Mucosa of stomach (tissue), 1 donor: ENCODE results near the gene IKZF3.

Experiments
- H3K27me3 ChIP-seq: one replicate; pipeline ENCODE4 v1.7.0; 2013; ENCODE audit warnings: mild to moderate bottlenecking, low read length; ENCODE audit not compliant: control insufficient read depth, insufficient read depth
- H3K36me3 ChIP-seq: one replicate; pipeline ENCODE4 v1.7.0; 2013; ENCODE audit warnings: low read length; ENCODE audit not compliant: control insufficient read depth, insufficient read depth
- H3K4me1 ChIP-seq: one replicate; pipeline ENCODE4 v1.7.0; 2013; ENCODE audit warnings: mild to moderate bottlenecking, low read length; ENCODE audit not compliant: control insufficient read depth, insufficient read depth
- H3K4me3 ChIP-seq: one replicate; pipeline ENCODE4 v1.7.0; 2013; ENCODE audit warnings: low read length
- H3K9ac ChIP-seq: one replicate; pipeline ENCODE4 v1.7.0; 2013; ENCODE audit warnings: mild to moderate bottlenecking, low read length, moderate library complexity
- H3K9me3 ChIP-seq: one replicate; pipeline ENCODE4 v1.7.0; 2013; ENCODE audit warnings: mild to moderate bottlenecking, low read length, moderate library complexity; ENCODE audit not compliant: control insufficient read depth
- donor health status: Pancreatic carcinoma.

The IKZF3 gene

GRCh38 chr17:39782980-39783379 is 81.1 kb downstream of the IKZF3 start:
- H3K9me3 ChIP-seq, result no peaks in the 10 kb centered on the region
- peaks cover 8% of the 10 kb centered on the region for H3K4me1 ChIP-seq
- no peak overlapping the region for H3K9ac ChIP-seq
- no peak overlapping the region for H3K4me3 ChIP-seq
- no peaks in the 10 kb centered on the region for H3K36me3 ChIP-seq
- no peaks in the 10 kb centered on the region for H3K27me3 ChIP-seq

DNA sequence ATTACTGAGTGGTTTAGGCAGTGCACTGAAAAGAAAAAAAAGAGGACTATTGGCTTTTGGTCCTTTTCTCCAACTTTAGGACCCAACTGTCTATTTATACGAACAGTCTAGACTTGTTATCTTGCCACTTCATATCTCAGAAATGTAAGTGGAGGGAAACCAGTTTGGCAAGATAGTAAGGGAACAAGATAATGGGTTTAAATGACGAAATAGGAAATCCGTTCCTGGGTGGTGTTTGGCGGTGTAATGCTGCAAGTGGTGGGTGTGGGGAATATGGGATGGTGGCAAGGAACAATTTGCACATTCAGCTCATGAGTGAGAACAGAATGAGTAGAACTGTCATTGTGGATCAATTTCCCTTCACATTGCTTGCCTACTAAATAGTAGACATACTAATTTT is 81.6 kb downstream of the IKZF3 start:
- H3K9ac ChIP-seq, result no peak overlapping the region
- H3K36me3 ChIP-seq, result no peaks in the 10 kb centered on the region

GRCh38 chr17:39781861-39782213 is 82.3 kb downstream of the IKZF3 start:
- peaks cover 8% of the 10 kb centered on the region for H3K4me1 ChIP-seq
- H3K4me3 ChIP-seq, result no peak overlapping the region
- H3K9ac ChIP-seq, result no peak overlapping the region
- no peaks in the 10 kb centered on the region for H3K27me3 ChIP-seq
- no peaks in the 10 kb centered on the region for H3K36me3 ChIP-seq
- H3K9me3 ChIP-seq, result no peaks in the 10 kb centered on the region

More for the DNA sequence above, 81.6 kb downstream of the IKZF3 start:
- Histone ChIP-seq H3K4me1 (peaks cover 8% of the 10 kb centered on the region), H3K9me3 (no peaks in the 10 kb centered on the region), H3K4me3 (no peak overlapping the region), H3K27me3 (no peaks in the 10 kb centered on the region)

DNA sequence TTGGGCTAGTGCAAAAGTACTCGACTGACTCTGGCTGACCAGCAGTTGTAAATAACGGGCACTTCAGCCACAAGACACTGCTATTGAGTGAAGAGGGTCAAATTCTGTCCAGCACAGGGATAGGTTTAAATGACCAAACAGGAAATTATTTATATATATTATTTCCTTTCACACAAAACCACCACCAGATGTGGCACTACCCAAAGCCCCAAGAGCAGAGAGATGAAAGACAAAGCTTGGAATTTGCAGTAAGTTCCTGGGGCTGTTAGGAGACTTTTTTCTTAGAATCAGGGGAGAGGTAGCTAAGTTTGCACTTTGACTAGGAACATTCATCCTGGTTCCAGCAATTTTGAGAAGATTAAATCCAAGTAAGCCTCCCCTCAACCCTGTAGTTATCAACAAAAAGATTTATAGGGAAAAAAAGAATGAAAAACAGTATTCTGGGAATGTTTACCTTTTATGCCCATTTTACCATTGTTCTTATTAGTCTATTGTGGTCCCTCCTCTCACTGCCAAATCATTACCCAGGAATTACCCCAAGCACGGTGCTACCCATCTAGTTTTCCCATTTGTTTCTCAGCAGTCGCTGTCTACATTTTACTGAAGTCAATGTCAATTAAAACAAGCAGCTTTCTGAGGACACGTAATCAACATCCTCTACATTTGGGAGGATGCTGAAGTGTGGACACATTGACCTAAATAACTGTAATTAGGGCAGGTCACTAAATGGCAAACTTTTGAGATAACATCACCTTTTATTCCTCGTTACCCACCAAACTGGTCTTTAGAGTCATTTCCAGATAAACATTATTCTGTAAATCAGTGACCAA is 82.9 kb downstream of the IKZF3 start:
- Histone ChIP-seq H3K9ac (no peak overlapping the region), H3K9me3 (no peaks in the 10 kb centered on the region), H3K27me3 (no peaks in the 10 kb centered on the region)

DNA sequence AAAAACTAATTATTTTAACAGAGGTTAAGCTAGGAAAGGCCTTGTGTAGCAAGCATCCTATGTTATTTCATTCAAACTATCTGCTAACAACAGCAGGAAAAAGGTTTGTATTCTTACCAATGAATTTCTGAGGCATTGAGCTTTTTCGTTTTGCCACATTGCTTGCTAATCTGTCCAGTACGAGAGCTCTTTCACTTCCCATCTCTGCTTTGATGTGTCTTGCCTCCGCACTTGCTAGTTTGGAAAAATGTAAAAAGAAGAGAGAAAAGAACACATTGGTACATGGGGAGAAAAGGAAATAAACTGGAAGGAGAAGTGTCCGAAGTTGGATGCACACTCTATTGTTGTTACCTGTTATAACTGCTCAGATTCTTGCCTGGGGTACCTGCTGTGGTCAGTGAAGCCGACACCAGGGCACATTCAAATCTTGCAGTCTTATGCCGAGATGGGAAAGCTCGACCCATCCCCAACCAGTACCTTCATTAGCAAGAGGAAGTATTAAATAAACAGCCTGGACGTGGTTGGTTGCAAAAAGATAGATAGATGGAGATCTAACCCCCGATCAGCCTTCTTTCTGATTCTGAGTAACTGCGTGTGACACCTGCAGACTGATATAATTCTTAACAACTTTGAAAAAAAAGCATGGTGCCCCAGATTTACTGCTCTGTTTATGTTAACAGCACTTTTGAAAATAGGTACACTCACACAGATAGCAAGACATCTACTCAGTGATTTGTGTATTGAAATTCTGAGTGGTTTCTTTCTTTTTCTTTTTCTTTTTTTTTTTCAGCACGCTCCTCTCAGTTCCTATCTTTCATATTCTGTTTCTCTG is 86.4 kb downstream of the IKZF3 start:
- Histone ChIP-seq H3K9ac (no peak overlapping the region), H3K4me3 (no peak overlapping the region), H3K4me1 (peaks cover 8% of the 10 kb centered on the region), H3K36me3 (no peaks in the 10 kb centered on the region), H3K27me3 (no peaks in the 10 kb centered on the region), H3K9me3 (no peaks in the 10 kb centered on the region)

More for the DNA sequence above, 82.9 kb downstream of the IKZF3 start:
- H3K36me3 ChIP-seq, result no peaks in the 10 kb centered on the region
- no peak overlapping the region for H3K4me3 ChIP-seq
- H3K4me1 ChIP-seq, result peaks cover 8% of the 10 kb centered on the region

GRCh38 chr17:39776252-39776651 is 87.9 kb downstream of the IKZF3 start:
- no peak overlapping the region for H3K4me3 ChIP-seq
- no peaks in the 10 kb centered on the region for H3K27me3 ChIP-seq
- no peaks in the 10 kb centered on the region for H3K9me3 ChIP-seq
- H3K36me3 ChIP-seq, result no peaks in the 10 kb centered on the region
- no peak overlapping the region for H3K9ac ChIP-seq
- no peaks in the 10 kb centered on the region for H3K4me1 ChIP-seq

DNA sequence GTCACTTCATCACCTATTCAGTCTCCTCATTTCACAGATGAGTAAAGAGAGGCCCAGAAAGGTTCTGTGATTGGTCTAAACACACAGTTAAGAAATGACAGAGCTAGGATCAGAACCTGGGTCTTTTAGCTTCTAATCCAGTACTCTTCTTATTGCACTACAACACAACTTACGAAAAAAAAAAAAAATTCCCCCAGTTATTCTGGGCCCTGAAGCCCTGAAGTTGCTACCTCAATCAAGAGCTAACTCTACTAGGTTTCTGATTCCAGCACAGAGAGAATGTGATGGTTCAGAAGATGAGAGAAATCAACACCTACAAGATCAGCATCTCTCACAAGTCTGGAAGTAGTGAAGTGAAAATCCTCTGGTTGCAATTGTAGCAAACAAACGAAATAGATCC is 89.1 kb downstream of the IKZF3 start:
- no peaks in the 10 kb centered on the region for H3K36me3 ChIP-seq
- H3K4me3 ChIP-seq, result no peak overlapping the region
- H3K9ac ChIP-seq, result no peak overlapping the region
- no peaks in the 10 kb centered on the region for H3K9me3 ChIP-seq
- H3K27me3 ChIP-seq, result no peaks in the 10 kb centered on the region
- H3K4me1 ChIP-seq, result no peaks in the 10 kb centered on the region

DNA sequence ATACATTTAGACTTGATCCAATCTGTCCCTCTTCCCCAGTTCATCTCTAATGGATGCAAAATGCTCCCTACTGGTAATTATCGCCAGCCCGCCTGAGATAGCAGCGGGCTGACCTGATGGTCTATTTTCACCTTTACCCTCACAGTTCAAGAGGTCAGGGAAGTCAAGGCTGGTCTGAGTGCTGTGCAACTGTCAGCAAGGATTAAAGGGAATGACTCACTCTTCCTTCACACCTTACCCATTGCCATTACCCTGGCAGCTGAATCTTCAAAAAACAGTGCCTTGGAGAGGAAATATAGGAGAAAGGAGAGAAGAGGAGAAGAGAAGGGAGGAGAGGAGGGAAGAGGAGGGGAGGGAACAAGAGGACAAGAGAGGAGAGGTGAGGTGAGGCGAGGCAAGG is 90.1 kb downstream of the IKZF3 start:
- H3K27me3 ChIP-seq, result no peaks in the 10 kb centered on the region
- H3K4me3 ChIP-seq, result no peak overlapping the region
- H3K36me3 ChIP-seq, result no peaks in the 10 kb centered on the region
- H3K9ac ChIP-seq, result no peak overlapping the region
- H3K9me3 ChIP-seq, result no peaks in the 10 kb centered on the region
- H3K4me1 ChIP-seq, result no peaks in the 10 kb centered on the region

DNA sequence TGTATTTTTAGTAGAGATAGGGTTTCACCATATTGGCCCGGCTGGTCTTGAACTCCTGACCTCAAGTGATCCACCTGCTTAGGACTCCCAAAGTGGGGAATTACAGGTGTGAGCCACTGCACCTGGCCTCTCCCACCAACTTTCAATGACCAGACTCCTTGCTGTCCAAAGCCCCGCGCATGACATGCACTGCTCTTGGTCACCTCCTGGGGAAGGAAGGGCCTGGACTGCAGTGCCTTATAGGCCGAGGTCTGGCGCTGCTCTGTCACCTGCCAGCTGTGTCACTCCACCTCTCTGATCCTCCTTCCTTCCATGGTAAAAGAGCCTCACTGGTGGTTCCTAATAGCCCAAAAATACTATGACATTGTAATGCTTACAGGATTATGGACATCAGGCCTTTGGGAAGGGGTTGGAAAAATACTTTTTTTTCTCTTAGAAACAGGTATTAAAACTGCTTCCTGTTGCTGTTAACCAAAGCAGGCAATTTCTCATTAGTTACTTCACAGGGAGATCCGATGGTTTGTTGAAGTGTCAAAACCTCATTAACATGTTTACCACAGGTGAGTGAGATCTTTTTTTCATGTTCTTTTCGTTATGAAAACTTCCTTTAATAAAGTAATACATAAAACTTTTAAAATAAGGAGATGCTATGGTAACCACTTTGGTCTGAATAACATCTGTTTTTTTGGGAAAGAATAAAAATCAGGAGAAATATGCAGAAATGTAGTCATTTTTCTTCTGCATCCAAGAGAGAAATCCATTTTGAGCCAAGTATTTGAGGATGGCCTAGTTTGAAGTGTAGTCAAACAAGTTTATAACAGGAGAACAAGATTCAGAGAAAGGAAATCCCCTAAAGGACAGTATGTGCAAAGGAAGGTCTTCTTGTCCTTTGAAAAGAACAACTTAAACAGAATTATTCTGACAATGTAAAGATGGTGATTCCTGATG is 90.9 kb downstream of the IKZF3 start:
- Histone ChIP-seq H3K9ac (no peak overlapping the region), H3K36me3 (no peaks in the 10 kb centered on the region), H3K27me3 (no peaks in the 10 kb centered on the region), H3K4me3 (no peak overlapping the region), H3K9me3 (no peaks in the 10 kb centered on the region), H3K4me1 (no peaks in the 10 kb centered on the region)

DNA sequence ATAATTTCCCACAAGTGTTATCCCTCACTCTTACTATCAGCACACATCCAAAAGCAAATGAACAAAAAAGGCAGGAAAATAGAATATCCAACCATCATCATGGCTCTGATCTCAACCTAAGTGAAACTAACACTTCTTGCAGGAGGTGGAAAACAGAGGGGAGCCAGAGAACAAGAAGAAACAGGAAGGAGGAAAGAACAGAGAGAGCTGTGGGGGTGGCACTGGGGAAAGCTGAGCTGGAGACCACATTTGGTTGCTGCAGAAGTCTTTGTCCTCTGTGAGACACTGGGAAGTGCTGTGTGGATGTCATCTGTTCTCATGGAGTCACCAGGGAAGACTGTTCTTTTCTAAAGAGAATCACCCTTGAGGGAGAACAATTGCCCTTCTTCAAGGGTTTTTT is 91.7 kb downstream of the IKZF3 start:
- Histone ChIP-seq H3K27me3 (no peaks in the 10 kb centered on the region), H3K4me1 (no peaks in the 10 kb centered on the region), H3K4me3 (no peak overlapping the region)

GRCh38 chr17:39769974-39770587 is 94.0 kb downstream of the IKZF3 start:
- H3K27me3 ChIP-seq, result no peaks in the 10 kb centered on the region
- H3K36me3 ChIP-seq, result no peaks in the 10 kb centered on the region
- no peak overlapping the region for H3K9ac ChIP-seq
- H3K9me3 ChIP-seq, result no peaks in the 10 kb centered on the region
- H3K4me3 ChIP-seq, result no peak overlapping the region
- H3K4me1 ChIP-seq, result no peaks in the 10 kb centered on the region

More for the DNA sequence above, 91.7 kb downstream of the IKZF3 start:
- no peak overlapping the region for H3K9ac ChIP-seq
- H3K36me3 ChIP-seq, result no peaks in the 10 kb centered on the region
- no peaks in the 10 kb centered on the region for H3K9me3 ChIP-seq
